ENCODE measurements around the gene RAMP1. TPM values are rescaled to one million over a fixed set of nuclear protein-coding genes. Genes with fewer than 3 reads are reported as not detected.

The RAMP1 gene
- total RNA-seq, 4 donors from 2014 or later: 7.3 to 19.1 (median 12.4) TPM

DNA sequence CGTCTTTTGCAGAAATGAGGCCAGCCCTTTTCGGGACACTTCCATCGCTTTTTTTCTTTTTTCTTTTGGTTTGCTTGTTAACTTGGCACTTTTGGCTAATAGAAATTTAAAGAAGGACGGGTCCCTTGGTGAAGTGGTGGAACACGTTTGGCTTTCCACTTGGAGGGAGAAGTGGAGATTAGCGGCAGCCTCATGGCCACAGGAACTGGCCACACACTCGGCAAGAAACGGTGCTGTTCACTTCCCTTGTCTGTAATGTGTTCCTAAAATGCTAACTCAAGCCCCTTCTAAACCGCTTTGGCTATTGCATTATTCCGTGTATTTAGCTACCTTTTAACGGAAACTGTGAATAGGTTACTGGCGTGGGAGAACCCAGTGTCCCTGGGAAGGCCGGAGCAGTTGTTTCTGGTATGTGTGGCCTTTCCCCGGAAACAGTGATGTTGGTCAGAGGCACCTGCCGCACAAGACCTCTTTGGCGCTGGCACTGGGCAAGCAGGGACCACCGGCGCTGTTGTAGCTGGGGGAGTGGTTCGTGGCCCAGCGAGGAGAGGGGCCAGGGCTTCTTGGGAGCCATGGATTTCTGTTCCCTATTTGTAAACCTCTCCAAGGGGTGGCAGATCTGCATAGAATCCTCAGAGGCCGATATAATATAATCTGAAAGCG lies 981 bp downstream of the RAMP1 start:
- DNase-seq (ENCODE audit: low spot score in 2 of 2): no peak
- 66 to 67% methylated on average over 22 of the region's 22 CpGs for WGBS, 2 donors
- TF ChIP-seq POLR2A (IDR thresholded peaks at IDR 0.05): no peak
- TF ChIP-seq, protein P1, sequence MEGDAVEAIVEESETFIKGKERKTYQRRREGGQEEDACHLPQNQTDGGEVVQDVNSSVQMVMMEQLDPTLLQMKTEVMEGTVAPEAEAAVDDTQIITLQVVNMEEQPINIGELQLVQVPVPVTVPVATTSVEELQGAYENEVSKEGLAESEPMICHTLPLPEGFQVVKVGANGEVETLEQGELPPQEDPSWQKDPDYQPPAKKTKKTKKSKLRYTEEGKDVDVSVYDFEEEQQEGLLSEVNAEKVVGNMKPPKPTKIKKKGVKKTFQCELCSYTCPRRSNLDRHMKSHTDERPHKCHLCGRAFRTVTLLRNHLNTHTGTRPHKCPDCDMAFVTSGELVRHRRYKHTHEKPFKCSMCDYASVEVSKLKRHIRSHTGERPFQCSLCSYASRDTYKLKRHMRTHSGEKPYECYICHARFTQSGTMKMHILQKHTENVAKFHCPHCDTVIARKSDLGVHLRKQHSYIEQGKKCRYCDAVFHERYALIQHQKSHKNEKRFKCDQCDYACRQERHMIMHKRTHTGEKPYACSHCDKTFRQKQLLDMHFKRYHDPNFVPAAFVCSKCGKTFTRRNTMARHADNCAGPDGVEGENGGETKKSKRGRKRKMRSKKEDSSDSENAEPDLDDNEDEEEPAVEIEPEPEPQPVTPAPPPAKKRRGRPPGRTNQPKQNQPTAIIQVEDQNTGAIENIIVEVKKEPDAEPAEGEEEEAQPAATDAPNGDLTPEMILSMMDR (IDR thresholded peaks at IDR 0.05): no peak
- intact Hi-C loops (cut with DNase I; ENCODE audit: low total_unique reads): loop anchor here (10.0 kb wide), 1 partner anchor 404 kb away; no protein-coding TSS in a partner anchor
- no peak overlapping the region for H3K4me3 ChIP-seq (ENCODE audit: low read depth, poor library complexity, severe bottlenecking)

DNA sequence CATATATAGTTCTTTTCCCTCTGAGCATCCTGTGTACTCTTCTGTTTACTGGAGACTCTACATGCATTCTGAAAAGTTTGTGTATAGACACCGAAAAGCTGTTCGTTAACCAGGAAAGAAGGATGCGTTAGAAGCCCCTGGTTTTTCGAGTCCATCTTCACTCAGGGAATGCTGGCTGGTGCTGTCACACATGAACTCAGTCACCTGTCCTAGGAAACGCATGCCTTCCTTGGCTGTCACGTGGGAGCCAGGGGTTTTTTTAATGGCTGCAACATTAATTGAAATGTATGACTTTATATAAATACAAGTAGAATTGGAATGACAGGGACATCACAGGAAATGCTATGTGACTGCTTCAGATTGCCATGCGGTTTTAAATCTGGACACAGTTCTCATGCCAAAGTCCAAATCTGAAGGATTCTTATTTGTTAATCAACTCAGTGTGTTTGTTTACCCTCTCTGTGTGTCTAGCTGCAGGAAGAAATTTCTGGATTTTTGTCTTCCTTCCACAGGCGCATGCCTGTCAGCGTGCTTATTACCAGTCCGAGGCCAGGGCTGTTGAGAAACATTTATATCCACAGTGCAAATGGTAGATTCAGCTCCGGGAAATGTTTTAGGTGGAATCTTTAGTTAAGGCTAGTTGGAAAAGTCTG lies 2.6 kb downstream of the RAMP1 start:
- TF ChIP-seq, protein P1 (IDR thresholded peaks at IDR 0.05): no peak
- no peak for TF ChIP-seq POLR2A (IDR thresholded peaks at IDR 0.05)
- no peak for DNase-seq (ENCODE audit: low spot score in 2 of 2)
- intact Hi-C loops (cut with DNase I; ENCODE audit: low total_unique reads): loop anchor here (10.0 kb wide), 1 partner anchor 403 kb away; no protein-coding TSS in a partner anchor
- 81 to 82% methylated on average over 11 of the region's 11 CpGs for whole genome bisulfite sequencing, 2 donors
- H3K4me3 ChIP-seq (ENCODE audit: low read depth, poor library complexity, severe bottlenecking): no peak overlapping the region

DNA sequence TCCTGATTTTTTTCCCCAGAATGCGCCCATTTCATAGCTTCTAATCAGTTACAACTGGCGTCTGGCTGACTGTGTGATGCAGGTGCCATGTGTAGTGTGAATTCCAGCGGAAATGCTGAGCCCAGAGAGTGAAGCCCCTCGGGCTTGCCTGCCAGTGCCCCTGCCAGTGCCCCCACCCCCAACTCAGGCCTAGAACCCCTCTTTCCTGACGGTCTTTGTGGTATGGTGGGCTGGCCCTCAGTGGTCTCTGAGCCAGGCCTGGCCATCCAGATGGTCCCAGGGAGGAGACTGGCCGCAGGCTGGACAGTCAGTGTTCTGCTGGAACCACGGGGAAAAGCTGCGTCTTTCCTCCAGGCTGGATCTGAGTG lies 3.1 kb downstream of the RAMP1 start:
- intact Hi-C loops (cut with DNase I; ENCODE audit: low total_unique reads): loop anchor here (10.0 kb wide), 1 partner anchor 402 kb away; no protein-coding TSS in a partner anchor
- no peak for DNase-seq (ENCODE audit: low spot score in 2 of 2)
- TF ChIP-seq POLR2A (IDR thresholded peaks at IDR 0.05): no peak
- TF ChIP-seq, protein P1 (IDR thresholded peaks at IDR 0.05): no peak
- H3K4me3 ChIP-seq (ENCODE audit: low read depth, poor library complexity, severe bottlenecking): no peak overlapping the region
- 92% methylated on average over 8 of the region's 8 CpGs for WGBS, 2 donors

DNA sequence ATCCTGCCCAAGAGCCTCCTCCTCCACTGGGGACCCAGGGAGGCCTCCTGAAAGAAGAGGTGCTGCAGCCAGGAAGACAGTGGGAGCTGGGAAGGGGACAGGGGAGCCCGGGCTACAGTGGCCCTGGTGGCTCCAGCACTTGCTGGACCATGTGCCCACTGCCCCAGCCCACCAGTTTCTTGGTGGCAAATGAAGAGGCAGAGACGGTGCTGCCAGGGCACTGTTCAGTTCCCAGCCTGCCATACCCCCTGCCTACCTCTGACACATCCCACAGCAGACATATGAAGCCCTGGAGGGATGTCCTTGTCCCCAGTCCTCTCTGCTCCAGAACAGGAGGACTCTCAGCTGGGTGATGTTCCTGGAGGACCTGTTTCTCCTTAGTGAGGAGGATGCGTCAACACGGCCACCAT lies 3.7 kb downstream of the RAMP1 start:
- H3K4me3 ChIP-seq (ENCODE audit: low read depth, poor library complexity, severe bottlenecking): no peak overlapping the region
- TF ChIP-seq, protein P1 (IDR thresholded peaks at IDR 0.05): no peak
- no peak for TF ChIP-seq POLR2A (IDR thresholded peaks at IDR 0.05)
- no peak for DNase-seq (ENCODE audit: low spot score in 2 of 2)
- intact Hi-C loops (cut with DNase I; ENCODE audit: low total_unique reads): loop anchor here (10.0 kb wide), 1 partner anchor 402 kb away; no protein-coding TSS in a partner anchor
- WGBS, 2 donors: 87 to 94% methylated on average over 3 to 4 of the region's 4 CpGs

DNA sequence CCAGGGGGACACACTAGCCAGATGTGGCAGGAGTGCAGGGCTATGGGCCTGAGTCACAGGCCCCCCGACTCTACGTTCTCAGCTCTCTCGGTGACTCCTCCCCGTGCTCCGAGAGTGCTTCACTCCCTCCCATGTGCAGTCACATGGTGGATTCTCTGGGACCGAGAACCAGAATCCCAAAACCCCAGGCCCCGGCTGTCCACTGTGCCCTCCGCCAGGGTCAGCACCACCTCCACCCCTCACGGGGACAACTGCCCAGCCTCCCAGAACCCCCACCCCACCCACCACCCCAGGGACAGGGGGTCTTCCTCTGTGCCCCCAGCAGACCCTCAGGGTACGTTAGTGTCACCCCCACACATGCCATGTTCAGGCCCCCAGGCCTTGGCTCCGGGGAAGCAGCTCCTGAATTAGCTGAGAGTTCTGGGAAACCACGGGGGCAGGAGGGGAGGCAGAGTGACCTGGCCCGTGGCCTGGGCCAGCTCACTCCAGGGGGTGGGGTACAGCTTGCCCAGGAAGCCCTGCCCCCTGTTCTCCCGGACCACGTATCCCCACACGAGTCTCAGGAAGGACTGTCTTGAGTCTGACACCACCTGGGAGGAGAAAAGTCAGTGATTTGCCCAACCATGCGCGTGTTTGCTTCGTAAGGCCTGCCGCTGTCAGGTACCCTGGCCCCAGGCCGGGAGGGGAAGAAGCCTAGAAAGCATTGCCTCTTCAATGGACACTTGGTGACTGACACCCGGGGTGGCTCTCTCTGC lies 4.4 kb downstream of the RAMP1 start:
- no peak overlapping the region for H3K4me3 ChIP-seq (ENCODE audit: low read depth, poor library complexity, severe bottlenecking)
- no peak for DNase-seq (ENCODE audit: low spot score in 2 of 2)
- intact Hi-C loops (cut with DNase I; ENCODE audit: low total_unique reads): loop anchor here (10.0 kb wide), 1 partner anchor 401 kb away; no protein-coding TSS in a partner anchor
- TF ChIP-seq POLR2A (IDR thresholded peaks at IDR 0.05): no peak
- TF ChIP-seq, protein P1 (IDR thresholded peaks at IDR 0.05): no peak
- WGBS, 2 donors: 89 to 90% methylated on average over 21 to 22 of the region's 22 CpGs
